Neural cell (in vitro differentiated cells): ENCODE data around the gene NKAIN4. TPM values are rescaled to one million over a fixed set of nuclear protein-coding genes. Genes with fewer than 3 reads are reported as not detected.

ENCODE experiments used
- H2AFZ ChIP-seq: fragments of 200-600, 300-800 bp; sonication (generic), shearing (Covaris generic); 2 replicates; pipeline ENCODE4 v1.6.0; 2014; ENCODE audit warnings: low read depth, mild to moderate bottlenecking, antibody characterized with exemption, low read length, moderate library complexity
- H3F3A ChIP-seq: fragments of 200-600 bp; shearing (Covaris generic); 2 replicates; pipeline ENCODE4 v1.6.1; 2016; ENCODE audit warnings: mild to moderate bottlenecking, moderate library complexity, mixed read lengths, antibody characterized with exemption, low read length; ENCODE audit not compliant: insufficient read depth, poor library complexity, severe bottlenecking
- H3K27ac ChIP-seq: fragments of 200-600, 300-800 bp; sonication (generic), shearing (Covaris generic); 2 replicates; pipeline ENCODE4 v1.5.1; 2014; ENCODE audit warnings: mild to moderate bottlenecking, low read length, moderate library complexity
- H3K27me3 ChIP-seq: fragments of 300-800, 200-600 bp; sonication (generic), shearing (Covaris generic); 2 replicates; pipeline ENCODE4 v1.6.0; 2014; ENCODE audit warnings: mild to moderate bottlenecking, low read depth, low read length, moderate library complexity; ENCODE audit not compliant: insufficient read depth
- H3K36me3 ChIP-seq: fragments of 300-800, 200-600 bp; sonication (generic), shearing (Covaris generic); 2 replicates; pipeline ENCODE4 v1.5.1; 2014; ENCODE audit warnings: mild to moderate bottlenecking, antibody characterized with exemption, low read length, moderate library complexity; ENCODE audit not compliant: insufficient read depth
- H3K4me2 ChIP-seq: fragments of 300-800, 200-600 bp; sonication (generic), shearing (Covaris generic); 2 replicates; pipeline ENCODE4 v1.6.0; 2014; ENCODE audit warnings: mild to moderate bottlenecking, low read length
- H3K4me3 ChIP-seq: fragments of 300-800, 200-600 bp; sonication (generic), shearing (Covaris generic); 2 replicates; pipeline ENCODE4 v1.5.1; 2014; ENCODE audit warnings: mild to moderate bottlenecking, low read length, moderate library complexity
- H3K79me2 ChIP-seq: fragments of 200-600 bp; shearing (Covaris generic); replicated peaks from 2 replicates; pipeline ENCODE4 v1.6.0; 2014; ENCODE audit warnings: mild to moderate bottlenecking, low read length, moderate library complexity; ENCODE audit not compliant: insufficient read depth
- H3K9ac ChIP-seq: fragments of 300-800, 200-600 bp; sonication (generic), shearing (Covaris generic); 2 replicates; pipeline ENCODE4 v1.6.1; 2016; ENCODE audit warnings: mild to moderate bottlenecking, low read length, mixed read lengths
- H3K9me2 ChIP-seq: fragments of 200-600 bp; shearing (Covaris generic); 2 replicates; pipeline ENCODE4 v1.6.1; 2016; ENCODE audit warnings: mild to moderate bottlenecking, low read length, mixed read lengths; ENCODE audit not compliant: insufficient read depth
- H3K9me3 ChIP-seq: fragments of 200-600, 300-800 bp; sonication (generic), shearing (Covaris generic); 2 replicates; pipeline ENCODE4 v1.6.1; 2016; ENCODE audit warnings: mild to moderate bottlenecking, mixed run types, low read length, moderate library complexity, mixed read lengths
- H4K20me1 ChIP-seq: fragments of 200-600 bp; shearing (Covaris generic); 2 replicates; pipeline ENCODE4 v1.6.1; 2016; ENCODE audit warnings: mild to moderate bottlenecking, mixed run types; ENCODE audit not compliant: insufficient read depth
- EP300 ChIP-seq: fragments of 450-650 bp; conservative IDR thresholded peaks from 2 replicates; pipeline ENCODE4 v1.6.1; 2014; ENCODE audit warnings: antibody characterized with exemption, mild to moderate bottlenecking, moderate library complexity; ENCODE audit not compliant: poor library complexity, severe bottlenecking
- EZH2 ChIP-seq: fragments of 200-600, 300-800 bp; shearing (Covaris generic), sonication (generic); IDR thresholded peaks from 2 replicates; pipeline ENCODE4 v1.6.1; 2014; ENCODE audit warnings: antibody characterized with exemption, low read length, borderline replicate concordance, mild to moderate bottlenecking; ENCODE audit not compliant: insufficient read depth, poor library complexity, severe bottlenecking
- MXI1 ChIP-seq: fragments of 450-650 bp; conservative IDR thresholded peaks from 2 replicates; pipeline ENCODE4 v1.6.1; 2014; ENCODE audit warnings: antibody characterized with exemption, mild to moderate bottlenecking; ENCODE audit not compliant: poor library complexity, severe bottlenecking
- POLR2AphosphoS5 ChIP-seq: IDR thresholded peaks from 2 replicates; pipeline ENCODE4 v1.6.1; 2012
- RAD21 ChIP-seq: fragments of 450-650 bp; conservative IDR thresholded peaks from 2 replicates; pipeline ENCODE4 v1.6.1; 2014; ENCODE audit warnings: antibody characterized with exemption, mild to moderate bottlenecking, moderate library complexity
- SMC3 ChIP-seq: fragments of 450-650 bp; conservative IDR thresholded peaks from 2 replicates; pipeline ENCODE4 v1.6.1; 2014; ENCODE audit warnings: antibody characterized with exemption, mild to moderate bottlenecking, moderate library complexity; ENCODE audit not compliant: poor library complexity
- TAF1 ChIP-seq: IDR thresholded peaks from 2 replicates; pipeline ENCODE4 v1.6.1; 2012; ENCODE audit warnings: low read depth
- polyA plus RNA-seq: library from polyadenylated mRNA; depleted of rRNA; stranded (reverse); fragments of >200 nt; gene quantifications from 2 replicates; pipeline ENCODE4 v1.2.3, GENCODE V29; 2014
- TF ChIP-seq, protein P1 (sequence below): fragments of 450-650 bp; IDR thresholded peaks from 2 replicates; pipeline ENCODE4 v1.5.1; 2014; ENCODE audit warnings: antibody characterized with exemption, mild to moderate bottlenecking, moderate library complexity; ENCODE audit not compliant: poor library complexity, severe bottlenecking
- TF ChIP-seq, protein P2 (sequence below): IDR thresholded peaks from 2 replicates; pipeline ENCODE4 v1.6.1; 2012; ENCODE audit warnings: borderline replicate concordance

The NKAIN4 gene
- polyA plus RNA-seq, 1 donor from 2014 or later: 11.2 TPM

DNA sequence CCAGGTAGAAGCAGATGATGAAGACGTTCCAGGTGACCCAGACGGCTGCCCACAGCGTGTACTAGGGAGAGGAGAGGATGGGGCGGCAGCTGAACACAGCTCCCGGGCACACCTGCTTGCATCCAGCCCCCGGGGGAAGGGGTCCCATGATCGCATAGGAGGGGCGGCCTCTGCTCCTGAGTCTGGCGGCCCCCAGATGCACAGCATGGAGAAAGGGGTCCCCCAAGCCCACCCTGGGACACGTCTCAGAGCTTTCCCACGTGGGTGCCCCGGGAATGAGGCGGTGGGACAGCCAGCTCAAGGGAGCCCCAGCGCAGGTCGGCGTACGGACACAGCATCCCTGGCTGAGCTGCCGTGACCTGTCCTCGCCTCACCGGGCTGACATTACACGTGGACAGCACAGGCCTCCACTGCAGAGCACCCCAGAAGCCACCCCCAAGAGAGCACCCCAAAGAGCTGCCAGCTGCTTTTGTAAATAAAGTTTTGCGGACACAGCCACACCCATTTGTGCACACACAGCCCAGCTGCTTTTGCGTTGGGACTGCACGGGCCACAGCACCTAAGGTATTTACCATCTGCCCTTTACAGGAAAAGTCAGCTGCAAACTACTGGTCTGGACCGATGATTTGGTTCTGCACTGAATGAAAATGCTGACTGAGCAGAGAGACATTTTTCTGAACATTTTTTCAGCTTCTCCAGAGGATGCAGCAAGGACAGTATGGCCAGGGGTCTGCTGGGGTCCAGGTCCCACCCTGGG, 5.2 kb downstream of the NKAIN4 start:
- no peaks in the 10 kb centered on the region for H3K9me3 ChIP-seq
- no peak for TF ChIP-seq EP300
- no peak for TF ChIP-seq TAF1
- no peak for TF ChIP-seq POLR2AphosphoS5
- TF ChIP-seq RAD21: no peak
- H3K27me3 ChIP-seq: peaks cover 12% of the 10 kb centered on the region
- no peaks in the 10 kb centered on the region for H3K9me2 ChIP-seq
- no peak overlapping the region for H3K9ac ChIP-seq
- no peaks in the 10 kb centered on the region for H4K20me1 ChIP-seq
- no peaks in the 10 kb centered on the region for H3F3A ChIP-seq
- H3K4me3 ChIP-seq: no peak overlapping the region
- H2AFZ ChIP-seq: no peak overlapping the region
- no peaks in the 10 kb centered on the region for H3K36me3 ChIP-seq
- H3K79me2 ChIP-seq: peaks cover 16% of the 10 kb centered on the region
- H3K4me2 ChIP-seq: no peak overlapping the region
- no peak overlapping the region for H3K27ac ChIP-seq

DNA sequence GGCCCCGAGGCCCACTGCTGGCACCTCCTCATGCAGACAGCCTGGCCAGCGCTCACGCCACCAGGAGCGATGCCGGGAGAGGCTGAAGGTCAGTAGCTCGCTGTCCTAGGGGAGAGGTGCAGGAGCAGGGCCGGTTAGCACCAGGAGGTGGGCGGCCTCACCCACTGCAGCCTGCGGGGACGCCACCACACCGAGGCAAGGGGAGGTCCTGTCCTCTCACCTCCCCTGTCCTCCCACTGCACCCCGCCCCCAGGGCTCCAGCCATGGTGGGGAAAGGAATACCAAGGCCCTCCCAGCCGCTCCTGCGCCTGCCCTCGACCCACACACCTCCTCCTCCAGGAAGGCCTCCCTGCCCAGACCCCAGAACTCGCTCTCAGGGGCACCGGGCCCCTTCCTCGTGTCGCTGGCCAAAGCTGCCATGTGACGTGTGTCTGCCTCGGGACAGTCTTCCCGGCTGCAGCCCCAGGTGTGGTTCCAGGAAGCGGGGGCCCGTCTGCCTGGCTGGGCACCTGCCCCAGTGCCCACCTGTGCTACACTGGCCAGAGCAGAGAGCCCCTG, 6.5 kb downstream of the NKAIN4 start:
- no peak for TF ChIP-seq POLR2AphosphoS5
- TF ChIP-seq TAF1: no peak
- TF ChIP-seq SMC3: no peak
- no peak for TF ChIP-seq MXI1
- TF ChIP-seq EZH2: no peak
- TF ChIP-seq, protein P1, sequence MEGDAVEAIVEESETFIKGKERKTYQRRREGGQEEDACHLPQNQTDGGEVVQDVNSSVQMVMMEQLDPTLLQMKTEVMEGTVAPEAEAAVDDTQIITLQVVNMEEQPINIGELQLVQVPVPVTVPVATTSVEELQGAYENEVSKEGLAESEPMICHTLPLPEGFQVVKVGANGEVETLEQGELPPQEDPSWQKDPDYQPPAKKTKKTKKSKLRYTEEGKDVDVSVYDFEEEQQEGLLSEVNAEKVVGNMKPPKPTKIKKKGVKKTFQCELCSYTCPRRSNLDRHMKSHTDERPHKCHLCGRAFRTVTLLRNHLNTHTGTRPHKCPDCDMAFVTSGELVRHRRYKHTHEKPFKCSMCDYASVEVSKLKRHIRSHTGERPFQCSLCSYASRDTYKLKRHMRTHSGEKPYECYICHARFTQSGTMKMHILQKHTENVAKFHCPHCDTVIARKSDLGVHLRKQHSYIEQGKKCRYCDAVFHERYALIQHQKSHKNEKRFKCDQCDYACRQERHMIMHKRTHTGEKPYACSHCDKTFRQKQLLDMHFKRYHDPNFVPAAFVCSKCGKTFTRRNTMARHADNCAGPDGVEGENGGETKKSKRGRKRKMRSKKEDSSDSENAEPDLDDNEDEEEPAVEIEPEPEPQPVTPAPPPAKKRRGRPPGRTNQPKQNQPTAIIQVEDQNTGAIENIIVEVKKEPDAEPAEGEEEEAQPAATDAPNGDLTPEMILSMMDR: no peak
- no peak for TF ChIP-seq EP300
- TF ChIP-seq, protein P2, sequence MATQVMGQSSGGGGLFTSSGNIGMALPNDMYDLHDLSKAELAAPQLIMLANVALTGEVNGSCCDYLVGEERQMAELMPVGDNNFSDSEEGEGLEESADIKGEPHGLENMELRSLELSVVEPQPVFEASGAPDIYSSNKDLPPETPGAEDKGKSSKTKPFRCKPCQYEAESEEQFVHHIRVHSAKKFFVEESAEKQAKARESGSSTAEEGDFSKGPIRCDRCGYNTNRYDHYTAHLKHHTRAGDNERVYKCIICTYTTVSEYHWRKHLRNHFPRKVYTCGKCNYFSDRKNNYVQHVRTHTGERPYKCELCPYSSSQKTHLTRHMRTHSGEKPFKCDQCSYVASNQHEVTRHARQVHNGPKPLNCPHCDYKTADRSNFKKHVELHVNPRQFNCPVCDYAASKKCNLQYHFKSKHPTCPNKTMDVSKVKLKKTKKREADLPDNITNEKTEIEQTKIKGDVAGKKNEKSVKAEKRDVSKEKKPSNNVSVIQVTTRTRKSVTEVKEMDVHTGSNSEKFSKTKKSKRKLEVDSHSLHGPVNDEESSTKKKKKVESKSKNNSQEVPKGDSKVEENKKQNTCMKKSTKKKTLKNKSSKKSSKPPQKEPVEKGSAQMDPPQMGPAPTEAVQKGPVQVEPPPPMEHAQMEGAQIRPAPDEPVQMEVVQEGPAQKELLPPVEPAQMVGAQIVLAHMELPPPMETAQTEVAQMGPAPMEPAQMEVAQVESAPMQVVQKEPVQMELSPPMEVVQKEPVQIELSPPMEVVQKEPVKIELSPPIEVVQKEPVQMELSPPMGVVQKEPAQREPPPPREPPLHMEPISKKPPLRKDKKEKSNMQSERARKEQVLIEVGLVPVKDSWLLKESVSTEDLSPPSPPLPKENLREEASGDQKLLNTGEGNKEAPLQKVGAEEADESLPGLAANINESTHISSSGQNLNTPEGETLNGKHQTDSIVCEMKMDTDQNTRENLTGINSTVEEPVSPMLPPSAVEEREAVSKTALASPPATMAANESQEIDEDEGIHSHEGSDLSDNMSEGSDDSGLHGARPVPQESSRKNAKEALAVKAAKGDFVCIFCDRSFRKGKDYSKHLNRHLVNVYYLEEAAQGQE: no peak
- TF ChIP-seq RAD21: no peak
- Histone ChIP-seq H4K20me1 (no peaks in the 10 kb centered on the region), H2AFZ (no peak overlapping the region), H3K4me3 (no peak overlapping the region), H3K9ac (no peak overlapping the region), H3K9me3 (no peaks in the 10 kb centered on the region), H3K36me3 (no peaks in the 10 kb centered on the region), H3K27me3 (peaks cover 1% of the 10 kb centered on the region), H3K27ac (no peak overlapping the region), H3K9me2 (no peaks in the 10 kb centered on the region), H3F3A (no peaks in the 10 kb centered on the region), H3K79me2 (peaks cover 10% of the 10 kb centered on the region), H3K4me2 (no peak overlapping the region)
